Measurements from ENCODE around the gene THADA.
"Not testable (repeated sequence)": the region's sequence is repeated elsewhere in the genome, so short reads cannot be mapped to it uniquely, and the experiment has no call there.

DNA sequence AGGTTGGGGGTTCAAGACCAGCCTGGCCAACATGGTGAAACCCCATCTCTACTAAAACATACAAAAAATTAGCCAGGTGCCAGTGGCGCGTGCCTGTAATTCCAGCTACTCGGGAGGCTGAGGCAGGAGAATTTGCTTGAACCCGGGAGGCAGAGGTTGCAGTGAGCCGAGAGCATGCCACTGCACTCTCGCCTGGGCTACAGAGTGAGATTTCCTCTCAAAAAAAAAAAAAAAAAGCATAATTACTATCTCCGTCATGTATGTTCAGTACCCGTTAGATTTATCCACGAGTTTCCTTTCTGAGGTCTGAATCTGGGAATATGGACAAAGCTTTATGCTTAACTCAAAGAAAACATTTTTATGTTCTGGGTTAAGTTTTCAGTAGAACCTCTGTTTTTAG, 209.2 kb downstream of the THADA start:
- not testable (repeated sequence) for TF ChIP-seq ZNF274 (IDR thresholded peaks at IDR 0.05; ENCODE audit: low read depth, low read length); SUZ12 (IDR thresholded peaks at IDR 0.05; ENCODE audit: extremely low read depth, insufficient read depth, insufficient read length)

Measured in NT2/D1 (cell line).